HG03520 (cell line): ENCODE measurements around the gene EXT2.
A peak's percentile ranks its signal among the peaks of the same experiment; 100 is the strongest.

Experiments
- ATAC-seq: cut with Tn5 transposase; IDR thresholded peaks from one replicate; pipeline ENCODE4 v1.9.1; 2021; ENCODE audit warnings: mild to moderate bottlenecking, moderate library complexity; ENCODE audit not compliant: unreplicated experiment

Gene EXT2

DNA sequence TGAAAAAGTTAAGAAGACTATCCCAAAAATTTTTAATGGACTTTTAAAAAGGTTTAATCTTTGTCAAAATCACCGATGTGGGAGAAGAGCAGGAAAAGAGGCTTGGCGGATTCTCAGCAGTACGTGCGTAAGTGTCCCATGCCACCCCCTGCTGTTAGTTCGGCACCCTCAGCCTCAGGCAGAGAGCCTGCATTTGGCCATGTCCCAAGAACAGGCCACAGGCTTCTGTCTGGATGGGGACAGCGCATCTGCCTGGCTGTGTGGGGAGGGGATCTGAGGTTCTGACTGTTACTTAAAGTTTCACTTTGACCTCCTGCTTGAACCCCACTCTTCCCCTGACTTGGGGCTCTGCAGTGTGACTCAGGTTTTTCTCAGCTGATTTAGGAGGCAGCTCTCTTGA is 35.3 kb downstream of the EXT2 start:
- ATAC-seq, result no peak

DNA sequence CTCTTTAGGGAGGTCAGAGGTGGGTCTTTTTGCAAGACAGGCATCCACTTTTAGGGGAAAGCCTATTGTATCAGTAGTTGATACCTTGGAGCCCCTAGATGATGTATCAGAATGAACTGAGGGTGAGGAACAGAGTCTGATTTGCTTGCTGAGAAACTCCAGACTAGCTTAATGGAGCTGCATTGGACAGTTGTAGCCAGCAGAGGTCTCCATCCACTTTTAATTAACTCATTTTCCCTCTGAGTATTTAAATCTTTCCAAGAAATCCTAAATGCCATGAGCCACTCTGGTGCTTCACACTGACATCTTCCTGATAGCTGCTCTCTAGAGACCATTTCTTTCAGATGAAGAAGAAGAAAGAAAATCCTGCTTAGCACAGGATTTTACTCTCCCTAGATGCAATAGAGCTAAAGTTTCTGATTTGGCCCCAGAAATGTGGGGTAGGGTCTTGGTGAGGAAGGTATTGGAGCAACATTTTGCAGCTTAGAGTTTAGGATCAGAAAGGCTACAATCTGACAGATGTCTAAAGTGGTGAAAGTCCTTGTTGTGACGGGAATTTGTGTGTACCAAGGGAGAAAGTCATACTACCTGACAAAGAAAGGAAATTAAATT is 38.0 kb downstream of the EXT2 start:
- ATAC-seq, result no peak

- no peak for ATAC-seq
Measured at GRCh38 chr11:44134625-44135024, 39.1 kb downstream of the EXT2 start.

DNA sequence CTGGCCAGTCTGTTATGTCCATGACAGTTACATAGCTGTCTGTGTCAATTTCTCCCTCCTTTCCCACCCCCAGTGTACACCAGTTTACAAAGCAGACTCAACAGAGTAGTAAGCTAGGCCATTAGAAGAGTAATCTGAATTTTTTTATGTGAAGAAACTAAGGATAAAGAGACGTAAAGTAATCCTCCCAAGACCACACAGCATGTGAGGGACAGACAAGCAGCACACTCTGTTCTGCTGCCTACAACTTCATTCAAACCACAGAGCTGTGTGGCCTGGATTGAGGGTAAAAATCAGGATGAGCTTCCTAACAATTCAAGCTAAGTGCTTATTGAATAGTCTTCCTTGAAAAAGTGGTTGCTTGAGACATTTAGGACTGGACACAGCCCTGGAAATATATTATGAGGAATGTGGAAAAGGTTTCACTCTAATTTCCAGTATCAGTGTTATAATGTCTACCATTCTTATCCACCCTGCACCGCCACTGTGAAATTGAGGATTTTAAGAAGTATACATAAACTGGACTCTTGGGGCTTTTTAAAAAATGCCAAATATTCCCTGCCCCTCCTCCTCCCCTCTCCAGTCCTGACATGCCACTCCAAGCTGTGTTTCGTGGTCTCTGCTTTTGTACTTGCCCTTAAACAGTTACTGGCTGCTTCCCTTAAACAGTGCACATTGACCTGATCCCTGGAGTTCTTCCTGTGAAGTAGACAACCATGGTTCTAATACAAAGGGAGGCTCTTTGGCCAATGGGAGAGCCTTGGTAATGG is 40.9 kb downstream of the EXT2 start:
- ATAC-seq, result no peak

DNA sequence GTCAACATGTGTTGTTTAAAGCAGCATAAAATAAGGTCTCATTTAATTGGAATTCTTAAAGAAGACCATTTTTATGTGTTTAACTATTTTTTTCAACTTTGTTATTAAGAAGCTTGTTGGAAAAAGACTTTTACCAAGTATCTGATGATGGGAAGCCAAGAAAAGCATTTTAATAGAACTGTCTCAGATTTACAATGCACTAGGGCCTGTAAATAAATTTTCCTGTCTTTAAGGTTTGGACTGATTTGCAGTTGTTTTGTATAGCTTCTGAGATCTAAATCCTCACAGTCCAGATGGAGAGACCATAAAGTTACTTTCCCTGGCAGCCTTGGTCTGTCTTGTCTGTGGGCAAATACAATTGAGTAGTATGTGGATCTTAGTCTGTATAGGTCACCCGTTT is 41.6 kb downstream of the EXT2 start:
- ATAC-seq, result no peak

DNA sequence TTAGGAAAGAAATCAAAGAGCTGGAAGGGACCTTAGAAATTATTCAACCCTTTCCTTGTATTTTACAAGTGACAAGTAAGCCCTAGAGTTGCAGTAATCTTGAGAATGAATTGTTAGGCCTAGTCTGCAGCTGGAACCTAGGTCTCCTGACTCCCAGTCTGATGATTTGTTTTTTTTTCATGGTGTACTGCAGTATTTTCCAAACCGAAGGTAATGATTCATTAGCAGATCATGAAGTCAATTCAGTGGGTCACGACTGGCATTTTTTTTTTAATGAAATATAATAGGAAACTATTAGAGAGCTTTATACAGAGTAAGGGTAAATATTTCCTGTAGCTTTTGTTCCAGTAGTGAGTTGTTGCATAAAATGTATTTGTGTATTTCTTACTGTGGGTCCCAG is 42.8 kb downstream of the EXT2 start:
- ATAC-seq, result no peak

DNA sequence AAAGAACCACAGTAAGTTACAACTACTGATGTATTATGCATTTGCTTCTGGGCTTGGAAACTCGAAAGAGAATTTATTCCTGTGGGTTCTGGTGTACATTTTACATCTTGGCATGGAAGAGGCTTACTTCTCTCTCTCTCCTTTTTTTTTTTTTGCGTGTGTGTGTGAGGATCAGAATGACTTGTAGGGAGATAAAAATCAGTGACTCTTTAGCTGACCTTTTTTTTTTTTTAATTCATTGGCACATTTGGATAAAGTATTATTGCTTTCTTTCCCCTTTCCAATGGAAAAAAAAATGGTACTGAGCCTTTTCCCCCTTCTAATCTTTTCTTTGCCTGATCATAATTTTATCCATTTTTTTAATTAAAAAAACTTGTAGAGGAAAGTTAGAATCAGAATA is 43.5 kb downstream of the EXT2 start:
- ATAC-seq, result no peak

DNA sequence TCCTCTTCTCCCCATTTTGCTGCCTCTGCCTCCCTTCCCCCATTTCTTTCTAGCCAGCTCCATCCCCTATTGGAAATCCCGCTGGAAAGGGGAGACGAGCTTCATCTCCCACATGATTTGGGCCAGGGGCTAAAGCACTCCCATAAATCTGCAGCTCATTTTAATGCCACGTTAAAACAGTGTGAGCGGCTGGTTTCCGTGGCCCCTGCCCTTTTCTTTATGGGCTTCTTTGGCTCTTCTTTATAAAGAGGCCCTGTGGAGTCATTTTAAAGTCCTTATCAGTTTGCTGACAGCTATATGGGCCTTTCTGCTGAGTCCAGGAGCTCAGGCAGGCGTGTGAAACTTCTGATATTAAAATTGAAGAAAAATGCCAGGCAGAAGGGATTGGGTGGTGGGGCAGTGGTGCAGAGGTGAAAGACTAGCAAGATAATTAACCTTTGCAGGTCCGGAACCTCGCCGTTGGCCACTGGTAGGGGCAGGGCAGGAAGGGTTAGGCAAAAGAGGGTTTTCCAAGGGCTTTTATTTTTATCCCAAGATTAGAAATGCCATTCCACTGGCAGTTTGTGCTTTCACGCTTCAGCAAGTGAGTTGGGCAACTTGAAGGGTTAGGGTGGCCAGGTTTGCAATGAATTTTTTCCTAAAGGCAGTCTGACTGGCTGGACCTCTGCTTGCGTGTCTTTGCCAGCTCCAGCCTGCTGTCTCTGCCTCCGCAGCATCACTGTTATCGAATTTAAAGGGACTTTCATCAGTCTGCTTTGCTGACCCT is 44.3 kb downstream of the EXT2 start:
- no peak for ATAC-seq

GRCh38 chr11:44140372-44140771 is 44.9 kb downstream of the EXT2 start:
- ATAC-seq, result no peak

DNA sequence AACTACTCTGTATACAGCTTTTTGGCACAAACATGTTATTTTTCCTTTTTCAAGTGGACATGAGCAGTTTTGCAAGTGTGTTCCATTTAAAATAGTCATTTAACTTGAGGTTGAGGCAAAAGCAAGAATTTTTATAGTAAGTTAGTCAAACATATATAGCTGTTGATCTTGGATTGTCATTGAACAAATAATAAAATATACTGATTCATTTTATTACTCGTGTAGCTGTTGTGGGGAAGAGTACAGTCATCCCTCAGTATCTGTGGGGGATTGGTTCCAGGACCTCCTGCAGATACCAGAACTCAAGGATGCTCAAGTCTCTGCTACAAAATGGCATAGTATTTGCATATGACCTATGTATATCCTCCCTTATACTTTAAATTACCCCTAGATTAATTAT is 45.3 kb downstream of the EXT2 start:
- ATAC-seq, result no peak

- no peak for ATAC-seq
Measured at GRCh38 chr11:44143987-44144909, 48.8 kb downstream of the EXT2 start.

GRCh38 chr11:44145011-44145775 is 49.7 kb downstream of the EXT2 start:
- ATAC-seq, result no peak

- ATAC-seq, result no peak
Measured at GRCh38 chr11:44146931-44147330, 51.5 kb downstream of the EXT2 start.

DNA sequence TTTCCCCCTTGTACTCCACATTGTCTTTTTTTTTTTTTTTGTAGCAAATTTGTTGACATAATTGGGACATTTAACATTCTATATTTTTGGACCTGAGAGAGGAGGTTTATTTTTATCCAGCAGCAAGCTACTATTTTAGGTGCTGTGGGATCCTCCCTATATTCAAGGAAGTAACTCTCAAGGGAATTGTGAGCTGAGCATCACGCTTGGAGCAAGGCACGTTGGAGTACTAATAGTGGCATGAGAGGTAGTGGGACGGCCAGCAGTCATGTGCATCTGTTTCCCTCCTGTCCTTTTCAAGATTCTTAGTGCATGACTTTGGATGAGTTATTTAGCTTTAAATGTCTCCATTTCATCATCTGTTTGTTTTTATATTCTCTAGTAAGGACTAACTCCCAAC is 52.3 kb downstream of the EXT2 start:
- ATAC-seq, result no peak

- no peak for ATAC-seq
Measured at GRCh38 chr11:44149651-44150050, 54.2 kb downstream of the EXT2 start.

DNA sequence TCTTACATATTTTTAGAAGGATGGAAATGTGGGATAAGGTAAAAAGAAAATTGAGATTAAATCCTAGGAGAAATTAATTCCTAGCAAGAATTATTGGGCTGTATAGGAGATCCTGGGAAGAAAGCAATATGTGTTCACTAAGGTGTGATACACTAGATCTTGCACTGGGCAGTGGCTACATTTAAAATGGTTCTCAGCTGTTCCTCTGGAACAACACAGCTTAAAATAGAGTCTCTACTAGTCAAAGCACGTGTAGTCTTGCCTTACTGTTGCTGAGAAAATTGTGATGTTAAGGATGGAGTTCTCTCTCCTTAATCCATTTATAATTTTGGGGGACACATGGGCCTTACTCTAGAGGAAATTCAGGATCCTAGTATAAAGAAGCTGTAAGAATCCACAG is 54.9 kb downstream of the EXT2 start:
- no peak for ATAC-seq

GRCh38 chr11:44157019-44157418 is 61.5 kb downstream of the EXT2 start:
- ATAC-seq, result no peak

GRCh38 chr11:44158384-44158783 is 62.9 kb downstream of the EXT2 start:
- ATAC-seq, result no peak

DNA sequence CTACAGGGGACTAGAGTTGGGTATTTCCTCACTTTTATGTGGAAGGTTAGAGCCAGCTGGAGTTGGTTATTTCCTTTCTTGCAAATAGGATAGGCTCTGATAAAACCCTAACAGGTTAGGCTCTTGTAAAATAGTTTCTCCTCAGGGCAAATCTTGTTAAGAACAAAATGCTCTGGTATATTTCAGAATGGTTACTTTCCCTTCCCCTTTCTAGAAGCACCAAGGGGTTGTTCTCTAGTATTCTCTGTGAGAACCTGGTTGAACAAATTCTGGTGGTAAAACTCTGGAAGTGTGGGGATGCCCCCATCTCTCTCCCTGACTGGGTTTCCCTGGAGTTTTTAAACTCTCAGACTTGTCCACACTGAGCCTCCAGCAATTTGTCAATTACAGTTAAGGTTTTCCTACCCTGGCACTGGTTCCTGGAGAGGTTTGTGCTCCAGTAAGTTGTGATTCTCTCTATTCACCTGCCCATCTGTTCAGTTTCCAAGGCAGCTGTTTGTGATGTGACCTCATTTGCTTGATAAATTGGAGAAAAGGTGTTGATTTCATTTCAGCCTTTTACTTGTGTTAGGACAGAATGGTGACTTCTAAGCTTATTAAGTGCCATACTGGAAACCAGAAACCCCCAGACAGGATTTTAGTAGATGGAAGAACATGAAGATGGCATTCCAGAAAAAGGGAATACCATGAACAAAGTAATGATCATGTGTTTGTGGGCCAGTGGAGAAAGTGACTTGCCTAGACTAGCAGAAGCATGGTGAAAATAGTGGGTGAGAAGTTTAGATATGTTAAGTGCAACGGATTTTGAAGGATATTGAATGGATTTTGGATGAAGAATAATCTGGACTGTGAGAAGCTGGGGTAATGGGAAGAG is 64.6 kb downstream of the EXT2 start:
- peak; percentile 68 for ATAC-seq
